GM19463 (cell line): Measurements from ENCODE around the gene LRBA.

Source experiments
- ATAC-seq: cut with Tn5 transposase; IDR thresholded peaks from one replicate; pipeline ENCODE4 v1.9.1; 2021; ENCODE audit warnings: mild to moderate bottlenecking, moderate library complexity; ENCODE audit not compliant: unreplicated experiment

The LRBA gene

GRCh38 chr4:150888217-150888616 lies 126.9 kb downstream of the LRBA start:
- no peak for ATAC-seq

GRCh38 chr4:150886597-150886996 lies 128.5 kb downstream of the LRBA start:
- ATAC-seq: no peak

GRCh38 chr4:150884625-150885024 lies 130.5 kb downstream of the LRBA start:
- ATAC-seq: no peak

- ATAC-seq: no peak
Observed at GRCh38 chr4:150875367-150875766, 139.7 kb downstream of the LRBA start.

GRCh38 chr4:150874338-150875226 lies 140.5 kb downstream of the LRBA start:
- ATAC-seq: no peak

- peak; percentile 72 for ATAC-seq
Observed at GRCh38 chr4:150867148-150867547, 147.9 kb downstream of the LRBA start.

- no peak for ATAC-seq
Observed at GRCh38 chr4:150863456-150863855, 151.6 kb downstream of the LRBA start.

- no peak for ATAC-seq
Observed at GRCh38 chr4:150862829-150863228, 152.3 kb downstream of the LRBA start.

- ATAC-seq: no peak
Observed at GRCh38 chr4:150859453-150859852, 155.6 kb downstream of the LRBA start.

- ATAC-seq: peak; percentile 74
Observed at GRCh38 chr4:150855981-150856510, 159.0 kb downstream of the LRBA start.

GRCh38 chr4:150854600-150854999 lies 160.5 kb downstream of the LRBA start:
- no peak for ATAC-seq

- no peak for ATAC-seq
Observed at GRCh38 chr4:150853882-150854281, 161.2 kb downstream of the LRBA start.

GRCh38 chr4:150852216-150852615 lies 162.9 kb downstream of the LRBA start:
- no peak for ATAC-seq

- no peak for ATAC-seq
Observed at GRCh38 chr4:150849016-150849415, 166.1 kb downstream of the LRBA start.

- ATAC-seq: peak; percentile 92
Observed at GRCh38 chr4:150828159-150828558, 186.9 kb downstream of the LRBA start.

GRCh38 chr4:150827226-150827625 lies 187.9 kb downstream of the LRBA start:
- no peak for ATAC-seq

GRCh38 chr4:150826306-150826705 lies 188.8 kb downstream of the LRBA start:
- ATAC-seq: no peak

- ATAC-seq: no peak
Observed at GRCh38 chr4:150822407-150822806, 192.7 kb downstream of the LRBA start.

- ATAC-seq: no peak
Observed at GRCh38 chr4:150821641-150822040, 193.4 kb downstream of the LRBA start.

- ATAC-seq: no peak
Observed at GRCh38 chr4:150820409-150820808, 194.7 kb downstream of the LRBA start.

GRCh38 chr4:150818661-150819060 lies 196.4 kb downstream of the LRBA start:
- no peak for ATAC-seq

- no peak for ATAC-seq
Observed at GRCh38 chr4:150817804-150818528, 197.1 kb downstream of the LRBA start.
